Measurements from ENCODE around the gene C15orf39. TPM values are rescaled to one million over a fixed set of nuclear protein-coding genes. Genes with fewer than 3 reads are reported as not detected.
"Not testable (repeated sequence)": the region's sequence is repeated elsewhere in the genome, so short reads cannot be mapped to it uniquely, and the experiment has no call there.

Gene C15orf39
- total RNA-seq, 1 experiment from 2014 or later, result 22.7 TPM

- H3K9me3 ChIP-seq (replicated peaks); H3K4me1 ChIP-seq (replicated peaks); H3K27ac ChIP-seq; H3K27me3 ChIP-seq (replicated peaks); H3K36me3 ChIP-seq; H3K4me3 ChIP-seq: not testable (repeated sequence)
- peak in 1 of 2 experiments; percentile 2 for DNase-seq (ENCODE audit: low read depth in 1 of 2, low spot score in 2 of 2)
Measured at GRCh38 chr15:75245741-75246140, 44.1 kb downstream of the C15orf39 start.

- DNase-seq (ENCODE audit: low read depth in 1 of 2, low spot score in 2 of 2); H3K36me3 ChIP-seq; H3K27me3 ChIP-seq (replicated peaks); H3K9me3 ChIP-seq (replicated peaks); H3K4me3 ChIP-seq; H3K4me1 ChIP-seq (replicated peaks); H3K27ac ChIP-seq: not testable (repeated sequence)
Measured at GRCh38 chr15:75248991-75249390, 47.3 kb downstream of the C15orf39 start.

GRCh38 chr15:75249726-75250125, 48.0 kb downstream of the C15orf39 start:
- no peaks in the 10 kb centered on the region for H3K4me1 ChIP-seq (replicated peaks)
- no peaks in the 10 kb centered on the region for H3K36me3 ChIP-seq
- H3K9me3 ChIP-seq (replicated peaks), result no peaks in the 10 kb centered on the region
- no peak overlapping the region for H3K4me3 ChIP-seq
- peaks cover 4% of the 10 kb centered on the region for H3K27me3 ChIP-seq (replicated peaks)
- H3K27ac ChIP-seq, result no peak overlapping the region
- no peak for DNase-seq (ENCODE audit: low read depth in 1 of 2, low spot score in 2 of 2)

GRCh38 chr15:75251343-75251742, 49.7 kb downstream of the C15orf39 start:
- H3K4me3 ChIP-seq; H3K9me3 ChIP-seq (replicated peaks); H3K27ac ChIP-seq; H3K4me1 ChIP-seq (replicated peaks); H3K36me3 ChIP-seq; DNase-seq (ENCODE audit: low read depth in 1 of 2, low spot score in 2 of 2); H3K27me3 ChIP-seq (replicated peaks): not testable (repeated sequence)

DNA sequence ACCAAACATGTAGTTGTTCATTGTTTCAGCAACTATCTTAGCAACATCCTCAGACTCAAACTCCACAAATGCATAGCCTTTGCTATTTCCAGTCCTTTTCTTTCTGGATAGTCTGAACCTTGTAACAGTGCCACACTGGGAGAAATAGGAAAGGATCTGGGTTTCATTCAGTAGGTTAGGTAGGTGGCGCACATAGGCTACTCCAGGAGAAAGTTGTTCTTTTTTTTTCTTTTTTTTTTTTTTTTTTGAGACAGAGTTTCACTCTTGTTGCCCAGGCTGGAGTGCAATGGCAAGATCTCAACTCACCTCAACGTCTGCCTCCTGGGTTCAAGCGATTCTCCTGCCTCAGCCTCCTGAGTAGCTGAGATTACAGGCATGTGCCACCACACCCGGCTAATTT, 50.6 kb downstream of the C15orf39 start:
- DNase-seq (ENCODE audit: low read depth in 1 of 2, low spot score in 2 of 2); H3K4me3 ChIP-seq; H3K27ac ChIP-seq; H3K27me3 ChIP-seq (replicated peaks); H3K4me1 ChIP-seq (replicated peaks); H3K36me3 ChIP-seq; H3K9me3 ChIP-seq (replicated peaks): not testable (repeated sequence)

DNA sequence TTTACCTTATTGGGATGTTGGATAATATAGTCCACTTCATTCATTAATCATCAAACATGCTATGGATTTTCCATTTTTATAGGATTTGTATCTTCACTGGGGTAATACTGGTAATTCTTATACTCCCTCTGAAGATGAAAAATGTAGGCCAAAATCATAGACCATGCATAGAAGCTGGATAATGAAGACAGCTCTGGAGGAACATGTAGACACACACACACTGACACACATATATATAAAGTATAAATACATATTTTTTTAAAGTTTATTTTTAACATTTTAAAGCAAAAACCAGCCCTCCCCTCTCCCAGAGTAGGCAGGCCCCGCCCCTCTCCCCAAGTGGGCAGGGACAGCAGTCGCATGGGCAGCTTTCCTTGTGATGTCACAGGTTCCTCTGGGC, 56.4 kb downstream of the C15orf39 start, which contains the start of gene GOLGA6C:
Gene GOLGA6C, plus strand, starts transcription at position 301 of the 400 bp plus-strand sequence. CDS start 265 bp downstream, outside the sequence.
- not testable (repeated sequence) for H3K36me3 ChIP-seq; H3K4me3 ChIP-seq; H3K27ac ChIP-seq; H3K27me3 ChIP-seq (replicated peaks); H3K4me1 ChIP-seq (replicated peaks); H3K9me3 ChIP-seq (replicated peaks); DNase-seq (ENCODE audit: low read depth in 1 of 2, low spot score in 2 of 2)

DNA sequence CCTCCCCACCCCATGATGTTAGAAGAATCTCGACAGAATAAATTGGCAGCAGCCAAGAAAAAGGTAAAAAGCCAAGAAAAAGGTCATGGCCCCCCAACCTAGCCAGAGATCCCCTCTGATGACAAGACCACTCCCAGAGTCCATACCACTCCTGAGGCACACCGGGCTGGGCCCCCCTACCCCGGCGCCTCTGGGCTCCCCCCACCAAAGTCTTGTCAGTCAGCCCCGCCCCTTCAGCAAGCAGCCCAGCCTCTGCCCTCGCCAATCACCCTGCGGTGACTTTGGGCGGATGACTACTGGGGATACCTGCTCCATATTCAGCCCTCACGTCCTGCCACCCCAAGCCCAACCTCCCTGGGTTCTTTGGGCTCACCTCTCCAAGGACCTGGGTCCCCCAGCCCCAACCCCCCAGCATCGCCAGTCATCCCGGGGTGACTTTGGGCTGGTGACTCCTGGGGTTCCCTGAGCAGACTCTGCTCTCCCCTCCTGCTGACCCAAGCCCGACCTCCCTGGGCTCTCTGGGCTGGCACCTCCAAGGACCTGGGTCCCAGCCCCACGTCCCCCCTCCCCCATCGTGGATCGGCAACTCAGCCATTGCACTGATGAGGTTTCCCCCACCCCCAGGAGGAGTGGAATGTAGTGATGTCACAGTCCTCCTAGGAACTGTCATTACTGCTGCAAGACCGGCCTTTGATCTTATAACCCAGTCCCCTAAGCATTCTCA, 57.1 kb downstream of the C15orf39 start:
- H3K36me3 ChIP-seq; DNase-seq (ENCODE audit: low read depth in 1 of 2, low spot score in 2 of 2); H3K9me3 ChIP-seq (replicated peaks); H3K4me3 ChIP-seq; H3K27ac ChIP-seq; H3K4me1 ChIP-seq (replicated peaks); H3K27me3 ChIP-seq (replicated peaks): not testable (repeated sequence)

- H3K27me3 ChIP-seq (replicated peaks); H3K9me3 ChIP-seq (replicated peaks); H3K4me3 ChIP-seq; DNase-seq (ENCODE audit: low read depth in 1 of 2, low spot score in 2 of 2); H3K36me3 ChIP-seq; H3K4me1 ChIP-seq (replicated peaks); H3K27ac ChIP-seq: not testable (repeated sequence)
Measured at GRCh38 chr15:75259873-75260272, 58.2 kb downstream of the C15orf39 start.

Other genes starting within 250 kb of the C15orf39 start
- 1.4 and 1.9 TPM in 2 replicates for gene RPP25, start 245.1 kb upstream of the C15orf39 start, total RNA-seq (2014; rRNA removed; shearing (Covaris generic))
- 0.09 and 0.29 TPM in 2 replicates for gene SCAMP5, start 206.3 kb upstream of the C15orf39 start, total RNA-seq (2014; rRNA removed; shearing (Covaris generic))
- gene PPCDC, start 178.3 kb upstream of the C15orf39 start, total RNA-seq (2014; rRNA removed; shearing (Covaris generic)), result 12.9 and 25.0 TPM in 2 replicates
- gene GOLGA6C, start 56.5 kb downstream of the C15orf39 start, total RNA-seq (2014; rRNA removed; shearing (Covaris generic)), result not detected in 2 replicates
- gene GOLGA6D, start 81.0 kb downstream of the C15orf39 start, total RNA-seq (2014; rRNA removed; shearing (Covaris generic)), result not detected in 2 replicates
- gene COMMD4, start 134.2 kb downstream of the C15orf39 start, total RNA-seq (2014; rRNA removed; shearing (Covaris generic)), result 106 and 156 TPM in 2 replicates
- gene NEIL1, start 145.2 kb downstream of the C15orf39 start, total RNA-seq (2014; rRNA removed; shearing (Covaris generic)), result 0.29 and 1.6 TPM in 2 replicates
- 55.7 and 122 TPM in 2 replicates for gene MAN2C1, start 166.7 kb downstream of the C15orf39 start, total RNA-seq (2014; rRNA removed; shearing (Covaris generic))
- 11.7 and 29.4 TPM in 2 replicates for gene SIN3A, start 249.8 kb downstream of the C15orf39 start, total RNA-seq (2014; rRNA removed; shearing (Covaris generic))